ENCODE data around the gene PNISR.
A peak's percentile ranks its signal among the peaks of the same experiment; 100 is the strongest.
"Not testable (repeated sequence)": the region's sequence is repeated elsewhere in the genome, so short reads cannot be mapped to it uniquely, and the experiment has no call there.

The PNISR gene

GRCh38 chr6:99424761-99425646, at the start of gene PNISR:
Gene PNISR, minus strand, starts transcription at chr6:99425308. Its CDS starts 10,649 bp downstream, at chr6:99414659.
- H3K36me3 ChIP-seq (ENCODE audit: control insufficient read depth in 1 of 2, insufficient read depth in 2 of 2, low read length in 2 of 2), result peaks cover 0 to 7% of the 10 kb centered on the region in 2 donors
- no peaks in the 10 kb centered on the region for H3K9me3 ChIP-seq (ENCODE audit: control insufficient read depth in 1 of 2, low read length in 2 of 2)
- peak within 1 kb of the TSS; percentile 97 to 99 for H3K4me3 ChIP-seq (ENCODE audit: low read depth in 1 of 2, low read length in 2 of 2)
- peak within 1 kb of the TSS; percentile 100 for H3K27ac ChIP-seq (ENCODE audit: low read length)
- peaks cover 24 to 62% of the 10 kb centered on the region in 2 donors for H3K4me1 ChIP-seq (ENCODE audit: control insufficient read depth in 1 of 2, insufficient read depth in 2 of 2, low read length in 2 of 2)
- no peaks in the 10 kb centered on the region for H3K27me3 ChIP-seq (ENCODE audit: low read depth, low read length)

GRCh38 chr6:99473730-99474129, 48.6 kb upstream of the PNISR start:
- Histone ChIP-seq H3K4me3 (ENCODE audit: low read depth in 1 of 2, low read length in 2 of 2) (no peak overlapping the region), H3K4me1 (ENCODE audit: control insufficient read depth in 1 of 2, insufficient read depth in 2 of 2, low read length in 2 of 2) (no peaks in the 10 kb centered on the region), H3K36me3 (ENCODE audit: control insufficient read depth in 1 of 2, insufficient read depth in 2 of 2, low read length in 2 of 2) (peaks cover 4 to 6% of the 10 kb centered on the region in 2 donors), H3K27me3 (ENCODE audit: low read depth, low read length) (no peaks in the 10 kb centered on the region), H3K9me3 (ENCODE audit: control insufficient read depth in 1 of 2, low read length in 2 of 2) (no peaks in the 10 kb centered on the region), H3K27ac (ENCODE audit: low read length) (no peak overlapping the region)

GRCh38 chr6:99471638-99472037, 46.5 kb upstream of the PNISR start:
- Histone ChIP-seq H3K9me3 (ENCODE audit: control insufficient read depth in 1 of 2, low read length in 2 of 2) (no peaks in the 10 kb centered on the region), H3K4me3 (ENCODE audit: low read depth in 1 of 2, low read length in 2 of 2) (no peak overlapping the region), H3K4me1 (ENCODE audit: control insufficient read depth in 1 of 2, insufficient read depth in 2 of 2, low read length in 2 of 2) (no peaks in the 10 kb centered on the region), H3K27me3 (ENCODE audit: low read depth, low read length) (no peaks in the 10 kb centered on the region), H3K36me3 (ENCODE audit: control insufficient read depth in 1 of 2, insufficient read depth in 2 of 2, low read length in 2 of 2) (peaks cover 0 to 6% of the 10 kb centered on the region in 2 donors), H3K27ac (ENCODE audit: low read length) (no peak overlapping the region)

GRCh38 chr6:99467509-99468106, 42.5 kb upstream of the PNISR start:
- no peak overlapping the region for H3K4me3 ChIP-seq (ENCODE audit: low read depth in 1 of 2, low read length in 2 of 2)
- H3K4me1 ChIP-seq (ENCODE audit: control insufficient read depth in 1 of 2, insufficient read depth in 2 of 2, low read length in 2 of 2), result no peaks in the 10 kb centered on the region
- no peak overlapping the region for H3K27ac ChIP-seq (ENCODE audit: low read length)
- no peaks in the 10 kb centered on the region for H3K27me3 ChIP-seq (ENCODE audit: low read depth, low read length)
- H3K9me3 ChIP-seq (ENCODE audit: control insufficient read depth in 1 of 2, low read length in 2 of 2), result no peaks in the 10 kb centered on the region
- peaks cover 0 to 4% of the 10 kb centered on the region in 2 donors for H3K36me3 ChIP-seq (ENCODE audit: control insufficient read depth in 1 of 2, insufficient read depth in 2 of 2, low read length in 2 of 2)

GRCh38 chr6:99459133-99459532, 34.0 kb upstream of the PNISR start:
- H3K4me1 ChIP-seq (ENCODE audit: control insufficient read depth in 1 of 2, insufficient read depth in 2 of 2, low read length in 2 of 2); H3K36me3 ChIP-seq (ENCODE audit: control insufficient read depth in 1 of 2, insufficient read depth in 2 of 2, low read length in 2 of 2); H3K27me3 ChIP-seq (ENCODE audit: low read depth, low read length); H3K9me3 ChIP-seq (ENCODE audit: control insufficient read depth in 1 of 2, low read length in 2 of 2); H3K4me3 ChIP-seq (ENCODE audit: low read depth in 1 of 2, low read length in 2 of 2); H3K27ac ChIP-seq (ENCODE audit: low read length): not testable (repeated sequence)

GRCh38 chr6:99458319-99458718, 33.2 kb upstream of the PNISR start:
- no peak overlapping the region for H3K27ac ChIP-seq (ENCODE audit: low read length)
- peaks cover 0 to 5% of the 10 kb centered on the region in 2 donors for H3K9me3 ChIP-seq (ENCODE audit: control insufficient read depth in 1 of 2, low read length in 2 of 2)

GRCh38 chr6:99446076-99446475, 21.0 kb upstream of the PNISR start:
- no peak overlapping the region for H3K4me3 ChIP-seq (ENCODE audit: low read depth in 1 of 2, low read length in 2 of 2)

More at GRCh38 chr6:99458319-99458718, 33.2 kb upstream of the PNISR start:
- Histone ChIP-seq H3K36me3 (ENCODE audit: control insufficient read depth in 1 of 2, insufficient read depth in 2 of 2, low read length in 2 of 2) (peaks cover 3 to 7% of the 10 kb centered on the region in 2 donors), H3K27me3 (ENCODE audit: low read depth, low read length) (no peaks in the 10 kb centered on the region), H3K4me3 (ENCODE audit: low read depth in 1 of 2, low read length in 2 of 2) (no peak overlapping the region), H3K4me1 (ENCODE audit: control insufficient read depth in 1 of 2, insufficient read depth in 2 of 2, low read length in 2 of 2) (no peaks in the 10 kb centered on the region)

GRCh38 chr6:99434702-99435530, 9.8 kb upstream of the PNISR start:
- H3K4me1 ChIP-seq (ENCODE audit: control insufficient read depth in 1 of 2, insufficient read depth in 2 of 2, low read length in 2 of 2), result no peaks in the 10 kb centered on the region
- no peak overlapping the region for H3K4me3 ChIP-seq (ENCODE audit: low read depth in 1 of 2, low read length in 2 of 2)
- no peak overlapping the region for H3K27ac ChIP-seq (ENCODE audit: low read length)
- no peaks in the 10 kb centered on the region for H3K27me3 ChIP-seq (ENCODE audit: low read depth, low read length)
- no peaks in the 10 kb centered on the region for H3K9me3 ChIP-seq (ENCODE audit: control insufficient read depth in 1 of 2, low read length in 2 of 2)
- H3K36me3 ChIP-seq (ENCODE audit: control insufficient read depth in 1 of 2, insufficient read depth in 2 of 2, low read length in 2 of 2), result peaks cover 4 to 11% of the 10 kb centered on the region in 2 donors

More at GRCh38 chr6:99446076-99446475, 21.0 kb upstream of the PNISR start:
- Histone ChIP-seq H3K36me3 (ENCODE audit: control insufficient read depth in 1 of 2, insufficient read depth in 2 of 2, low read length in 2 of 2) (peaks cover 0 to 12% of the 10 kb centered on the region in 2 donors), H3K27ac (ENCODE audit: low read length) (no peak overlapping the region), H3K4me1 (ENCODE audit: control insufficient read depth in 1 of 2, insufficient read depth in 2 of 2, low read length in 2 of 2) (no peaks in the 10 kb centered on the region), H3K27me3 (ENCODE audit: low read depth, low read length) (no peaks in the 10 kb centered on the region), H3K9me3 (ENCODE audit: control insufficient read depth in 1 of 2, low read length in 2 of 2) (no peaks in the 10 kb centered on the region)

- peaks cover 0 to 3% of the 10 kb centered on the region in 2 donors for H3K4me1 ChIP-seq (ENCODE audit: control insufficient read depth in 1 of 2, insufficient read depth in 2 of 2, low read length in 2 of 2)
- no peaks in the 10 kb centered on the region for H3K27me3 ChIP-seq (ENCODE audit: low read depth, low read length)
- no peaks in the 10 kb centered on the region for H3K9me3 ChIP-seq (ENCODE audit: control insufficient read depth in 1 of 2, low read length in 2 of 2)
- no peak overlapping the region for H3K4me3 ChIP-seq (ENCODE audit: low read depth in 1 of 2, low read length in 2 of 2)
- peaks cover 0 to 11% of the 10 kb centered on the region in 2 donors for H3K36me3 ChIP-seq (ENCODE audit: control insufficient read depth in 1 of 2, insufficient read depth in 2 of 2, low read length in 2 of 2)
- H3K27ac ChIP-seq (ENCODE audit: low read length), result no peak overlapping the region
These were observed 7.8 kb upstream of the PNISR start for GRCh38 chr6:99432877-99433276.

- Histone ChIP-seq H3K27me3 (ENCODE audit: low read depth, low read length) (no peaks in the 10 kb centered on the region), H3K27ac (ENCODE audit: low read length) (no peak overlapping the region), H3K9me3 (ENCODE audit: control insufficient read depth in 1 of 2, low read length in 2 of 2) (no peaks in the 10 kb centered on the region), H3K4me1 (ENCODE audit: control insufficient read depth in 1 of 2, insufficient read depth in 2 of 2, low read length in 2 of 2) (peaks cover 8 to 13% of the 10 kb centered on the region in 2 donors), H3K4me3 (ENCODE audit: low read depth in 1 of 2, low read length in 2 of 2) (no peak overlapping the region), H3K36me3 (ENCODE audit: control insufficient read depth in 1 of 2, insufficient read depth in 2 of 2, low read length in 2 of 2) (peaks cover 0 to 11% of the 10 kb centered on the region in 2 donors)
These were observed 6.8 kb upstream of the PNISR start for GRCh38 chr6:99431901-99432300.

GRCh38 chr6:99427988-99428387, 2.9 kb upstream of the PNISR start:
- Histone ChIP-seq H3K4me3 (ENCODE audit: low read depth in 1 of 2, low read length in 2 of 2) (no peak overlapping the region), H3K9me3 (ENCODE audit: control insufficient read depth in 1 of 2, low read length in 2 of 2) (no peaks in the 10 kb centered on the region)

More at GRCh38 chr6:99427988-99428387, 2.9 kb upstream of the PNISR start:
- no peak overlapping the region for H3K27ac ChIP-seq (ENCODE audit: low read length)
- H3K4me1 ChIP-seq (ENCODE audit: control insufficient read depth in 1 of 2, insufficient read depth in 2 of 2, low read length in 2 of 2), result peaks cover 22 to 34% of the 10 kb centered on the region in 2 donors
- H3K36me3 ChIP-seq (ENCODE audit: control insufficient read depth in 1 of 2, insufficient read depth in 2 of 2, low read length in 2 of 2), result peaks cover 0 to 15% of the 10 kb centered on the region in 2 donors
- no peaks in the 10 kb centered on the region for H3K27me3 ChIP-seq (ENCODE audit: low read depth, low read length)
